ENCODE measurements around the gene SH3BGRL.

DNA sequence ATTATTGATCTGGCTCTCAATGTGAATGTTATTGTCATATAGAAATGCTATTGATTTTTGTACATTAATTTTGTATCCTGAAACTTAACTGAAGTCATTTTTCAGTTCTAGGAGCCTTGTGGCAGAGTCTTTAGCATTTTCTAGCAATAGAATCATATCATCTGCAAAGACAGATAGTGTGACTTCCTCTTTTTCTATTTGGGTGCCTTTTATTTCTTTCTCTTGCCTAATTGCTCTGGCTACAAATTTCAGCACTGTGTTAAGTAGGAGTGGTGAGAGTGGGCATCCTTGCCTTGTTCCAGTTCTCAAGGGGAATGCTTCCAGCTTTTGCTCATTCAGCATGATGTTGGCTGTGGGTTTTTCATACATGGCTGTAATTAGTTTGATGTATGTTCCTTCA lies 102.7 kb downstream of the SH3BGRL start:
- TF ChIP-seq, protein P1, sequence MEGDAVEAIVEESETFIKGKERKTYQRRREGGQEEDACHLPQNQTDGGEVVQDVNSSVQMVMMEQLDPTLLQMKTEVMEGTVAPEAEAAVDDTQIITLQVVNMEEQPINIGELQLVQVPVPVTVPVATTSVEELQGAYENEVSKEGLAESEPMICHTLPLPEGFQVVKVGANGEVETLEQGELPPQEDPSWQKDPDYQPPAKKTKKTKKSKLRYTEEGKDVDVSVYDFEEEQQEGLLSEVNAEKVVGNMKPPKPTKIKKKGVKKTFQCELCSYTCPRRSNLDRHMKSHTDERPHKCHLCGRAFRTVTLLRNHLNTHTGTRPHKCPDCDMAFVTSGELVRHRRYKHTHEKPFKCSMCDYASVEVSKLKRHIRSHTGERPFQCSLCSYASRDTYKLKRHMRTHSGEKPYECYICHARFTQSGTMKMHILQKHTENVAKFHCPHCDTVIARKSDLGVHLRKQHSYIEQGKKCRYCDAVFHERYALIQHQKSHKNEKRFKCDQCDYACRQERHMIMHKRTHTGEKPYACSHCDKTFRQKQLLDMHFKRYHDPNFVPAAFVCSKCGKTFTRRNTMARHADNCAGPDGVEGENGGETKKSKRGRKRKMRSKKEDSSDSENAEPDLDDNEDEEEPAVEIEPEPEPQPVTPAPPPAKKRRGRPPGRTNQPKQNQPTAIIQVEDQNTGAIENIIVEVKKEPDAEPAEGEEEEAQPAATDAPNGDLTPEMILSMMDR (IDR thresholded peaks at IDR 0.05): no peak
- no peak for TF ChIP-seq POLR2A (IDR thresholded peaks at IDR 0.05)
